ENCODE measurements around the gene GFRA1. TPM values are rescaled to one million over a fixed set of nuclear protein-coding genes. Genes with fewer than 3 reads are reported as not detected.
"Not testable (repeated sequence)": the region's sequence is repeated elsewhere in the genome, so short reads cannot be mapped to it uniquely, and the experiment has no call there.

The GFRA1 gene
- polyA plus RNA-seq, 2 of the 4 experiments (the other 2 are of a cell fraction): 4.0 to 9.5 TPM

GRCh38 chr10:116053910-116054309 is 219.1 kb downstream of the GFRA1 start (continued):
- TF ChIP-seq, protein P1, sequence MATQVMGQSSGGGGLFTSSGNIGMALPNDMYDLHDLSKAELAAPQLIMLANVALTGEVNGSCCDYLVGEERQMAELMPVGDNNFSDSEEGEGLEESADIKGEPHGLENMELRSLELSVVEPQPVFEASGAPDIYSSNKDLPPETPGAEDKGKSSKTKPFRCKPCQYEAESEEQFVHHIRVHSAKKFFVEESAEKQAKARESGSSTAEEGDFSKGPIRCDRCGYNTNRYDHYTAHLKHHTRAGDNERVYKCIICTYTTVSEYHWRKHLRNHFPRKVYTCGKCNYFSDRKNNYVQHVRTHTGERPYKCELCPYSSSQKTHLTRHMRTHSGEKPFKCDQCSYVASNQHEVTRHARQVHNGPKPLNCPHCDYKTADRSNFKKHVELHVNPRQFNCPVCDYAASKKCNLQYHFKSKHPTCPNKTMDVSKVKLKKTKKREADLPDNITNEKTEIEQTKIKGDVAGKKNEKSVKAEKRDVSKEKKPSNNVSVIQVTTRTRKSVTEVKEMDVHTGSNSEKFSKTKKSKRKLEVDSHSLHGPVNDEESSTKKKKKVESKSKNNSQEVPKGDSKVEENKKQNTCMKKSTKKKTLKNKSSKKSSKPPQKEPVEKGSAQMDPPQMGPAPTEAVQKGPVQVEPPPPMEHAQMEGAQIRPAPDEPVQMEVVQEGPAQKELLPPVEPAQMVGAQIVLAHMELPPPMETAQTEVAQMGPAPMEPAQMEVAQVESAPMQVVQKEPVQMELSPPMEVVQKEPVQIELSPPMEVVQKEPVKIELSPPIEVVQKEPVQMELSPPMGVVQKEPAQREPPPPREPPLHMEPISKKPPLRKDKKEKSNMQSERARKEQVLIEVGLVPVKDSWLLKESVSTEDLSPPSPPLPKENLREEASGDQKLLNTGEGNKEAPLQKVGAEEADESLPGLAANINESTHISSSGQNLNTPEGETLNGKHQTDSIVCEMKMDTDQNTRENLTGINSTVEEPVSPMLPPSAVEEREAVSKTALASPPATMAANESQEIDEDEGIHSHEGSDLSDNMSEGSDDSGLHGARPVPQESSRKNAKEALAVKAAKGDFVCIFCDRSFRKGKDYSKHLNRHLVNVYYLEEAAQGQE (IDR thresholded peaks at IDR 0.05): no peak
- TF ChIP-seq, protein P2, sequence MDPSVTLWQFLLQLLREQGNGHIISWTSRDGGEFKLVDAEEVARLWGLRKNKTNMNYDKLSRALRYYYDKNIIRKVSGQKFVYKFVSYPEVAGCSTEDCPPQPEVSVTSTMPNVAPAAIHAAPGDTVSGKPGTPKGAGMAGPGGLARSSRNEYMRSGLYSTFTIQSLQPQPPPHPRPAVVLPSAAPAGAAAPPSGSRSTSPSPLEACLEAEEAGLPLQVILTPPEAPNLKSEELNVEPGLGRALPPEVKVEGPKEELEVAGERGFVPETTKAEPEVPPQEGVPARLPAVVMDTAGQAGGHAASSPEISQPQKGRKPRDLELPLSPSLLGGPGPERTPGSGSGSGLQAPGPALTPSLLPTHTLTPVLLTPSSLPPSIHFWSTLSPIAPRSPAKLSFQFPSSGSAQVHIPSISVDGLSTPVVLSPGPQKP (IDR thresholded peaks at IDR 0.05; ENCODE audit: low read depth, low read length): no peak
- TF ChIP-seq EP300 (IDR thresholded peaks at IDR 0.05): no peak
- TF ChIP-seq KDM5A (IDR thresholded peaks at IDR 0.05): no peak

DNA sequence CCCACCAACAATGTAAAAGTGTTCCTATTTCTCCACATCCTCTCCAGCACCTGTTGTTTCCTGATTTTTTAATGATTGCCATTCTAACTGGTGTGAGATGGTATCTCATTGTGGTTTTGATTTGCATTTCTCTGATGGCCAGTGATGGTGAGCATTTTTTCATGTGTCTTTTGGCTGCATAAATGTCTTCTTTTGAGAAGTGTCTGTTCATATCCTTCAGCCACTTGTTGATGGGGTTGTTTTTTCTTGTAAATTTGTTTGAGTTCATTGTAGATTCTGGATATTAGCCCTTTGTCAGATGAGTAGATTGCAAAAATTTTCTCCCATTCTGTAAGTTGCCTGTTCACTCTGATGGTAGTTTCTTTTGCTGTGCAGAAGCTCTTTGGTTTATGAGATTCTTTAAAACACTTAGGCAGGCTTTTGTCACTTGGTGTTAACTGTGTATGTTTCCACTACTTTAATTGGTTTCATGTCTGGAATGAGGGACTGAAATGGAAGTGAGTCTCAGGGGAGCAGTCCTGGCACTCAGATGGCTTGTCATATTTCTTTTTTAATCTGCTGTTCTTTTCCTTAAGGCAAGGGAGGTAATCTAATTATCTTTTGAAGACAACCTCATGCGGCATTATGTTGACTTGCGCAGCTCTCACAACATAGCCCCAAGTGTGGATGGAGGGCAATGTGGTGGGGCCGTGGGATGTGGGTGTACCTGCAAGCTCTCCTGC is 219.8 kb downstream of the GFRA1 start:
- CTCF ChIA-PET; FAIRE-seq; H3K9me3 ChIP-seq; H3K4me3 ChIP-seq; DNase-seq (ENCODE audit: low read depth in 1 of 2, low spot score in 1 of 2); H3K27ac ChIP-seq; ATAC-seq; H3K4me2 ChIP-seq; POLR2A ChIA-PET: not testable (repeated sequence)
- WGBS (ENCODE audit: missing lambda C conversion rate): 78% methylated on average over 3 of the region's 3 CpGs
- H3K4me1 ChIP-seq: peaks cover 20% of the 10 kb centered on the region

GRCh38 chr10:116052522-116052921 is 220.5 kb downstream of the GFRA1 start:
- FAIRE-seq; POLR2A ChIA-PET; CTCF ChIA-PET; H3K4me2 ChIP-seq; H3K4me3 ChIP-seq; H3K9me3 ChIP-seq; ATAC-seq; DNase-seq (ENCODE audit: low read depth in 1 of 2, low spot score in 1 of 2); H3K27ac ChIP-seq: not testable (repeated sequence)
- H3K4me1 ChIP-seq: peaks cover 16% of the 10 kb centered on the region
- 71% methylated on average over 1 of the region's 3 CpGs for WGBS (ENCODE audit: missing lambda C conversion rate)

DNA sequence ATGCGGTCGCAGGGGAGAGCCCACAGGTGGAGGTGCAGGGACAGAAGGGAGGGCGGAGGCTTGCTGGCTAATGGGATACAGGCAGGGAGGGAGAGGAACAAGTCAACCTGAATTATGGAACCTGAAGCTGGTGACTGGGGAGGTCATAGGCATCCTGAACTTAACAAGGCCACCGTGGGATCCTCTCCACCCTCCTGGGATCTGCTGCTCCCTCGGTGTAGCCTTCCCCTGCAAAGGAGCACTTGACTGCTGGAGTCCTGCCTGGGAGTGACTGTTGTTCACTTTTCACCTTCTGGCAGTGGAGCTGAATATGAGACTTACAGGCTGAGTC is 223.1 kb downstream of the GFRA1 start:
- WGBS (ENCODE audit: missing lambda C conversion rate): 59% methylated on average over 5 of the region's 5 CpGs
- no peak overlapping the region for H3K4me2 ChIP-seq
- ChIA-PET POLR2A (no interaction called here), CTCF (no interaction called here)
- no peak overlapping the region for H3K27ac ChIP-seq
- FAIRE-seq (no peak), ATAC-seq (no peak), DNase-seq (ENCODE audit: low read depth in 1 of 2, low spot score in 1 of 2) (no peak)
- no peaks in the 10 kb centered on the region for H3K9me3 ChIP-seq
- H3K4me3 ChIP-seq: no peak overlapping the region
- no peak for TF ChIP-seq FOXS1 (CRISPR knock-in tag; IDR thresholded peaks at IDR 0.05)
- no peak for TF ChIP-seq ESRRA (IDR thresholded peaks at IDR 0.05; ENCODE audit: borderline replicate concordance, low read length)
- TF ChIP-seq RFX5 (IDR thresholded peaks at IDR 0.05): no peak
- TF ChIP-seq TP53 (CRISPR knock-in tag; IDR thresholded peaks at IDR 0.05): no peak
- TF ChIP-seq JUNB (IDR thresholded peaks at IDR 0.05): no peak
- no peak for TF ChIP-seq ZC3H11A (IDR thresholded peaks at IDR 0.05)
- no peak for TF ChIP-seq JUN (IDR thresholded peaks at IDR 0.05)
- TF ChIP-seq MYC (IDR thresholded peaks at IDR 0.05; ENCODE audit: borderline replicate concordance, low read length): no peak
- no peak for TF ChIP-seq MAFK (IDR thresholded peaks at IDR 0.05; ENCODE audit: partially characterized antibody)
- 0 out of 3 replicates have a peak, but pooled peaks cover 4% of the 10 kb centered on the region for H3K4me1 ChIP-seq
